ENCODE measurements around the gene HS3ST2.

Gene HS3ST2

GRCh38 chr16:22864375-22864774 lies 50.4 kb downstream of the HS3ST2 start:
- DNase-seq (ENCODE audit: low read depth in 2 of 2): no peak
- TF ChIP-seq CTCF (IDR thresholded peaks at IDR 0.05; ENCODE audit: low read depth, low read length): no peak
- H3K4me3 ChIP-seq (replicated peaks in 1 of 2; ENCODE audit: low read depth in 2 of 2, low read length in 2 of 2): no peak overlapping the region

GRCh38 chr16:22868593-22869224 lies 54.7 kb downstream of the HS3ST2 start:
- DNase-seq (ENCODE audit: low read depth in 2 of 2): no peak
- no peak overlapping the region for H3K4me3 ChIP-seq (replicated peaks in 1 of 2; ENCODE audit: low read depth in 2 of 2, low read length in 2 of 2)
- TF ChIP-seq CTCF (IDR thresholded peaks at IDR 0.05; ENCODE audit: low read depth, low read length): no peak

GRCh38 chr16:22871861-22872260 lies 57.9 kb downstream of the HS3ST2 start:
- no peak overlapping the region for H3K4me3 ChIP-seq (replicated peaks in 1 of 2; ENCODE audit: low read depth in 2 of 2, low read length in 2 of 2)
- TF ChIP-seq CTCF (IDR thresholded peaks at IDR 0.05; ENCODE audit: low read depth, low read length): no peak
- no peak for DNase-seq (ENCODE audit: low read depth in 2 of 2)

GRCh38 chr16:22874394-22874793 lies 60.4 kb downstream of the HS3ST2 start:
- no peak for TF ChIP-seq CTCF (IDR thresholded peaks at IDR 0.05; ENCODE audit: low read depth, low read length)
- no peak for DNase-seq (ENCODE audit: low read depth in 2 of 2)
- H3K4me3 ChIP-seq (replicated peaks in 1 of 2; ENCODE audit: low read depth in 2 of 2, low read length in 2 of 2): no peak overlapping the region

GRCh38 chr16:22878955-22879354 lies 65.0 kb downstream of the HS3ST2 start:
- DNase-seq (ENCODE audit: low read depth in 2 of 2): no peak
- no peak for TF ChIP-seq CTCF (IDR thresholded peaks at IDR 0.05; ENCODE audit: low read depth, low read length)

GRCh38 chr16:22879466-22879865 lies 65.5 kb downstream of the HS3ST2 start:
- no peak for TF ChIP-seq CTCF (IDR thresholded peaks at IDR 0.05; ENCODE audit: low read depth, low read length)
- H3K4me3 ChIP-seq (replicated peaks in 1 of 2; ENCODE audit: low read depth in 2 of 2, low read length in 2 of 2): no peak overlapping the region
- DNase-seq (ENCODE audit: low read depth in 2 of 2): no peak

More at GRCh38 chr16:22878955-22879354, 65.0 kb downstream of the HS3ST2 start:
- no peak overlapping the region for H3K4me3 ChIP-seq (replicated peaks in 1 of 2; ENCODE audit: low read depth in 2 of 2, low read length in 2 of 2)

GRCh38 chr16:22882981-22883380 lies 69.0 kb downstream of the HS3ST2 start:
- H3K4me3 ChIP-seq (replicated peaks in 1 of 2; ENCODE audit: low read depth in 2 of 2, low read length in 2 of 2): no peak overlapping the region
- TF ChIP-seq CTCF (IDR thresholded peaks at IDR 0.05; ENCODE audit: low read depth, low read length): no peak
- DNase-seq (ENCODE audit: low read depth in 2 of 2): no peak
